K562 treated with DMSO at 1 percent for 48 hours (cell line): ENCODE data around the gene INTS2. TPM values are rescaled to one million over a fixed set of nuclear protein-coding genes. Genes with fewer than 3 reads are reported as not detected.

Experiments used
- total RNA-seq: library from RNA; unstranded; fragments of 300-600 nt; gene quantifications from 2 replicates; pipeline ENCODE4 v1.2.3, GENCODE V29; 2022; ENCODE audit warnings: low replicate concordance; ENCODE audit errors: extremely low read depth

INTS2 gene
- not detected in 2 replicates for total RNA-seq

GRCh38 chr17:61927208-61928100, at the start of gene INTS2:
INTS2 (minus strand) TSS chr17:61927982; CDS start chr17:61926644, 1,338 bp downstream.

DNA sequence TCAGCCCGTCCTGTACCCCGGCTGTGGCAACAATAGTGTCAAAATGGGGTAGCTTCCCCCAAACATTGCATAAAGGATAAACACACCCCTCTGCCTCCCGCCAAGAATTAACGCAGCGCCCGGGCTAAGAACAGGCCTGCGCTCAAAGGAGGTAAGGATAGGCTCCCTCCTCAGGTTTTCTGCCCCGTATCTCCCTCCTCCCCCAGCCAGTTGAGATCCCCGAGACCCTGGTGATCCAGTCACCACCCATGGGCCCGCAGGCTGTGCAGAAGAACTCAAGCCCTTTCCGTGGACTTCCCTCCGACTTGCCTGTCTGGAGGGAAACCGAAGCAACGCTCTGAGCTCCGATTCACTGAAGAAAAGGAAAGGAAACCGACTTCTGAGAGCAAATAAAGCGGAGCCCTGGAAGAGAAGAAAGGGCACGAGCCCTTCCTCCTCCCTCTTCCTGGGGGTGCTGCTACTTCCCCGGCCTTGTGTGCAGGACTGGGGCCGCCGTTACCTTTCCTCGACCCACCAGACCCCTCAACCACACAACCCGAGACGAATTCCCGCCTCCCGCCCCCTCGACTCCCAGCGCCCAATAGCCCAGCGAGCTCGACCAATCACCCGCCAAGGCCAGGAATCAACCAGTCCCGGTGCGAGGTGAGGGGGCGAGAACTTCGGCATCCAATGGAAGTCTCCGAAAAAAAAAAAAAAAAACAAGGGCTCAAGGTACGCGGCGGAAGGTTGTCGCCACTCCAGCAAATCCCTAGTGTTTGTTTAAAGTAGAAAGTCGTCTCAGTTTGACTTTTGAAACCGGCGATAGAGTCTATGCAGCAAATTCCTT, 64.6 kb downstream of the INTS2 start, which contains the start of gene BRIP1:
Gene BRIP1 (minus strand): TSS at position 554 of the 826 bp plus-strand sequence. CDS start 1,989 bp downstream, outside the sequence.

Other genes starting within 250 kb of the INTS2 start
- gene BRIP1, start 64.5 kb downstream of the INTS2 start, total RNA-seq, result not detected in 2 replicates
- gene MED13, start 137.3 kb upstream of the INTS2 start, total RNA-seq, result not detected in 2 replicates